Stimulated activated CD8-positive, alpha-beta memory T cell treated with anti-CD3 and anti-CD28 coated beads, Interleukin-15, amount 100 ng/mL, for 1 hour (primary cell): ENCODE data around the gene ST8SIA2.
"Not testable (repeated sequence)": the region's sequence is repeated elsewhere in the genome, so short reads cannot be mapped to it uniquely, and the experiment has no call there.

ENCODE experiments used
- DNase-seq: peaks from one replicate; pipeline ENCODE4 v3.0.0-alpha.2; 2020; ENCODE audit warnings: low read depth

The ST8SIA2 gene

DNA sequence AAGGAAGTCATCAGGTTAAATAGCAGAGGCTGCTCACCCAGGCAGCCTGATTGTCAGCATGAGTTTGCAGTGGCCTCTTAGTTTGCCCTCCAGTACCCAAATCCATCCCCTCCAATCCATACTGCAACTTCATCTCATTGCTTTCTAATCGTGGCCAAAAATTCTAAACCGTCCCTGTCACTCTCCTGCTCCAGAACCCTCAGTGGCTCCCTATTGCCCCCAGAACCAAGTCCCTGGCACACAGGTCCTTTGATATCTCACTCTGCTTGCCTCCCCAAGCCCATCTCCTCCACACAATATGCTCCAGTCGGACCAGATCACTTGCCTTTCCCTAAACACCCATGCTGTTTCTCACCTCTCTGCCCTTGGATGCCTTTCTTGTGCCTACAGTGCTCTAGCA is 49.7 kb downstream of the ST8SIA2 start:
- no peak for DNase-seq

DNA sequence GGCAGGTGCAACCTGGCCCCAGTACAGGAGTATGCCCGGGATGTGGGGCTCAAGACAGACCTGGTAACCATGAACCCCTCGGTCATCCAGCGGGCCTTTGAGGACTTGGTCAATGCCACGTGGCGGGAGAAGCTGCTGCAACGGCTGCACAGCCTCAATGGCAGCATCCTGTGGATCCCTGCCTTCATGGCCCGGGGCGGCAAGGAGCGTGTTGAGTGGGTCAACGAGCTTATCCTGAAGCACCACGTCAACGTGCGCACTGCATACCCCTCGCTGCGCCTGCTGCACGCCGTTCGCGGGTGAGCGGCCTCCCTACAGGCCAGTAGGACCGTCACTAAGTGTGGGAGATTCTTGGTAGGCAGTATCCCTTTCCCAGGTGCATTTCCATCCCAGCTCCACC is 51.0 kb downstream of the ST8SIA2 start:
- DNase-seq: no peak

DNA sequence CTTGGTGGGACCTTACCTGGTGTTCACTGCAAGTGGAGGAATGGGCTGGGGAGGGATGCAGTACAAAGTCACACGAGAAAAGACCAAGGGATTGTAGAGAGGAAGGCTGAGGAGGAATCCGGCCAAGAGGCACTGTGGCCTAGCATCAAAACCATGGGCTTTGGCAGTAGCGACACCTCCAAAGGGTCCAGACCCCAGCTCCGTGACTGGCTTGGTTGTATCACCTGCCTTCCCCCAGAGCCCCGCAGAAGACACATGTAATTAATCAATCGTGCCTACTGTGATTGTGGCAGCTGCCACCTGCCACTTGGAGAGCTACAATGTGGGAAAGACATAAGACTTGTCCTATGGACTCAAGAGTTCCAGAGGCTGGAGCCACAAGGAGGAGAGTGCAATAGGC is 54.7 kb downstream of the ST8SIA2 start:
- DNase-seq: no peak

DNA sequence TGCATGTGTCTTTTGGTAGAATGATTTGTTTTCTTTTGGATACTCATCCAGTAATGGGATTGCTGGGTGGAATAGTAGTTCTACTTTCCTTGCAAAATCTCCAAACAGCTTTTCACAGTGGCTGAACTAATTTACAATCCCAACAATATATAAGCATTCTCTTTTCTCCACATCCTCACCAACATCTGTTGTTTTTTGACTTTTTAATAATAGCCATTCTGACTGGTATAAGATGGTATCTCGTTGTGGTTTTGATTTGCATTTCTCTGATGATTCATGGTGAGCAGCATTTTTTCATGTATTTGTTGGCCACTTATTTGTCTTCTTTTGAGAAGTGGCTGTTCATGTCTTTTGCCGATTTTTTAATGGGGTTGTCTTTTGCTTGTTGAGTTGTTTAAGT is 55.8 kb downstream of the ST8SIA2 start:
- no peak for DNase-seq

DNA sequence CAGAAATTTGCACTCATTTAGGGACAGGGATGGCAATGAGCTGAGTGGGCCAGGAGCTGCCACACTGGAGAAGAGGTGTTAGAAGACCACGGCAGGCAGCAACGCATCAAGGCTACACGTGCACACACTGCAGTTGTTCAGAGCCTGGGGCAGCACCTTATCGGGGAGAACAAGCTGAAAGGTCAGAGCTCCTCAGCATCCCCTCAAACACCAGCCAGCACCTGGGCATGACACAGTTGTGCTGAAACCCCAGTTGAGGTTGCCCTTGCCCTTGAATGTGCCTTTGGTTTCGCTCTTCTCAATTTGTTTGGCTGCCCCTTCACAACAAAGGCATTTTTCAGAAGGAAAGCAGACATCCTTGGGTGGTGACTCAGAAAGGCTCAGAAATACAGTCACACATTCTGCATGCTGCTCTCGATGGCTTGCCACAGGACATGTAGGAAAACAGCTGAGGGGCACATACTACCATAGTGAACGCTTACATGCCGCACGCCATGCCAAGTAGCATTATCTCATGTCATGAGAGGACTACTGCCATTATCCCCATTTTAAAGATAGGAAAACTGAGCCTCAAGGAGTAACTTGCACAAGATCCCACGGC is 57.6 kb downstream of the ST8SIA2 start:
- no peak for DNase-seq

DNA sequence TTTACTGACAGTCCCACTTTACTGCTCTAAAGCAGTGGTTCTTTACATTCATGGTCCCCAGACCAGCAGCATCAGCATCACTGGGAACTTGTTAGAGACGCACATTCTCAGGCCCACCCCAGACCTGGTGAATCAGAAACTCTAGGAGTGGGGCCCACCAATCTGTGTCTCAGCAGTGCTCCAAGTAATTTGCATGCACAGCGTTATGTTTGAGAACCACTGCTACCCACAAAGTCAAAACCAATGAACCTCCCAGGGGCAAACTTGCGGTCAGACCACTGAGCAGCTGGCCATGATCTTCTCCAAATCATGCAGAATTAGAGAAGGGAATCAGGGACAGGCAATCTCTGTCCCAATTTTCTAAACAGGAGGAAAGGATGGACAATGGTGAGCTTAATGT is 58.5 kb downstream of the ST8SIA2 start:
- DNase-seq: no peak

DNA sequence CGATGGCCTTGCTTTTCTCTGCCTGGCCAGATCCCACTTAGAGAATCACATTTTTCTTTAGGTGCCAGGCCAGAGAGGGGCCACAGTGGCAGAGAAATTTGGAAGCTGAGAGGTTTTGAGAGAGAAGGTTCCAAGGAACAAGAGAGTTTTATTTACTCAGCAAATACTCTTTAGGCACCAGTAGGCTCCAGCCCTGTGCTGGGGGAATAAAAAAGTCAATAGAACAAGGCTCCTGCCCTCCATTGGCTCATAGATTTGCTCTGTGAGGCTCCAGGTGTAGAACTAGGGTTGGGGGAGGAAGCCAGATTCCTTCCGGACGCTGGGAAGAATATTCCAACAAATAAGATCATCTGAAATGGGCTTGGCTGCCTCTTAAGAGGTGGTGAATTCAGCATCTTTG is 59.9 kb downstream of the ST8SIA2 start:
- DNase-seq: no peak

DNA sequence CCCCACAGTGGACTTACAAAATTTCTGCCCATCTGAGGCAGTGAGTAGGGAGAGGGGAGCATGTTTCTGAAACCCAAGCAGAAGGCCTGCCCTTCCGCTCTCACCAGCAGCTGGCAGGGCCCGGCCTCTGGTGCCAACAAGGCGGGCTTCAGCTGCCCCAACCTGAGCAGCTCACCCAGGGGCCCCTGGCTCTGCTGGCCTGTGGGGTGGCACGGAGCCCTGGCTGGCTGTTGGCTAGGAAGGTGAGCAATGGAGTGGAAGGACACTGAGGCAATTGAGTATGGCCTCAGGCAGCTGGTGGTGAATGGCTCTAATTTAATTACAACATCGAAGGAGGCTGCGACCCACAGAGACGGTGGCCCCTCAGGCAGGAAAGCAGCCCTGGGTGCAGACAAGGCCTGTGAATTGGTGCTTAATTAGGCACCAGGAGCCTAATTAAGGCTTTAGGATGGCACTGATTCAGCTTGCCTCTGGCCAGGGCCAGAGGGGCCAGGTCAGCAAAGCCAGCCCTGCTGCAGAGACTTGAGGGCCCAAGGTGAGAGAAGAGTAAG is 60.9 kb downstream of the ST8SIA2 start:
- no peak for DNase-seq

DNA sequence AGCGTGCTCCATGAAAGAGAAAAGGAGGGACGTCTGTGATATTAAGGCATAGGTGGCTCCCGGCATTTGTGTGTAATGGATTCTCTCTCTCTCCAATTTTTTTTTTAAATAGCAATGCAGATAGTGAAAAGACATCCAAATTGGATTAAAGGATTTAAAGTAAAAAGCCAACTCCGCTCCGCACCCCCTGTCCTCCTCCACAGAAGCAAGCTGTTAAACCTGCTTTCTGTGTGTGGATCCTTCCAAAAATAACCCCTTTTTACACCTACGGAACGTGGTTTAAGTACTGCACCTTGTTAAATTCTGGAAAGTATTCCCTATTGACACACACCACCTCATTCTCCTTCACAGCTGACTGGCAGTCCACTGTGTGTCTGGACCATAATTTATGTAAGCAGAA is 61.6 kb downstream of the ST8SIA2 start:
- DNase-seq: no peak

DNA sequence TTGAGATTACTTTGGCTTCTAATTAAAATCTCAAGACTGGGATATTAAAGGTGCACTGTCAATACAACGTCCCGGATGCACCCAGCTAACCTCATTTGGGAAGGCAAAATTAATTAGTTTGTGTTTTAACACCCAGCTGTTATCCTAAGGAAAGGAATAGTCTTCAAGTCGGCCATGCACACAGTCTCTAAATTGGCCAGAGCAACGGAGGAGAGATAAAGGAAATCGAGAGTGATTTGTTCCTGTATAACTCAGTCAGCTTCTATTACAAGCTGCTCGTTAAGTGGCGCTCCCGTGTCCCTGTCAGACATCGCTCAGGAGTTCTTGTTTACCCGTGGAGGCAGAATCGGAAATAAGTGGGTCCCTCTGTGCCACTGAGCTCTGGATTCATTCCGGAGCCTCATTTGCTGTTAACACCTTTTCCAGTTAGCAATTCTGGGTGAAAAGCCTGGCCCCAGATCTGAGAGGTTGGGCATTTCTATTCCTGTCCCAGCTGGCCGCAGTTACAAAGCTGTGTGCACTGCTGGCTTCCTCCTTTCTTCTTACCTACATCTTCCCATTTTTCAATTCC is 63.9 kb downstream of the ST8SIA2 start:
- DNase-seq: no peak

DNA sequence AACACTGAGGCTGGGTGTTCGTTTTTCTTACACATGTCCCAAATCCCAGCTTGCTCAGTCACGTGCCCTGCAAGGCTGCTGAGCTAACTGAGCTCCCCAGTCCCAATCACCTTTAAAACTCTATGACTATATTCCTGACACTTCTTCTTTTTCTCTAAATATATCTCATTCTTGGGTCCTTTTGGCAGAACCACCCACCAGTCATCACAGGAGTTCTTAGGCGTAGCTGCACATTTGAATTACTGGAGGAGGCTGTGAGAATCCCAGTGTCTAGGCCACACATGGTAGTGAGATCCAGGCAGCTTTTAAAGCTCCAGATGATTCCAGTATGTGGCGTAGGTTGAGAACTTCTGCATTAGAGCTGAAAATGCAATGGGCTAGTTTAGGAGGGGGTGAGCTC is 66.3 kb downstream of the ST8SIA2 start:
- no peak for DNase-seq

DNA sequence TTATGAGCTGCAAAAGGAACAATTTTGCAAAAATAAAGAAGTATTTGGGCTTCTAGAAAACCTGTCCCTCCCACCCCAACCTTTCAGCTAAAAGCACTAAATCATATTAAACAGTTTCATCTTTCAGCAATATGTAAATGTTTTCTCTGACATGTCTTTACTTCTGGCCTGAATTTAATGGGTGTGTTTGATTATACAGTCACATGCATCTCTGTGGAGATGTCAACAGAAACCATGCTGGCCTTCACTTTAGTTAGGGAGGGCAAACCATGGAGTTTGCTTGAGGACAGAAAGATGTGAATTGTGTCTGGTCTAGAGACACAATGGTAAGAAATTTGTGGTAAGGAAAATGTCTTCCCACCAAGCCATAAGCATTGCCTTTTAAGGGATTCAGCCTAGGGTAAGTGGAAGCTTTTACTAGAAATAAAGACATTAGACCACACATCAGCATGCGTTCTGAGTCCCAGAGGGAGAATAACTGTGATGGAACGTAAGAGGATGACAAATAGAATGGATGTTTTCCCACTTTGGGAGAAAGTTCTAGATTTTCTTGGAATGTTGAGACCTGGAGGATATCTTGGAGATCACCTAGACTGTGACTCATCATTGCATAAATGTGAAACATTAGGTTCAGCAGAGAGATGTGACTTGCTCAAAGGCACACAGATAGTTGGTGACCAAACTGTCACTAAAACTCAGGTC is 68.9 kb downstream of the ST8SIA2 start:
- DNase-seq: no peak

DNA sequence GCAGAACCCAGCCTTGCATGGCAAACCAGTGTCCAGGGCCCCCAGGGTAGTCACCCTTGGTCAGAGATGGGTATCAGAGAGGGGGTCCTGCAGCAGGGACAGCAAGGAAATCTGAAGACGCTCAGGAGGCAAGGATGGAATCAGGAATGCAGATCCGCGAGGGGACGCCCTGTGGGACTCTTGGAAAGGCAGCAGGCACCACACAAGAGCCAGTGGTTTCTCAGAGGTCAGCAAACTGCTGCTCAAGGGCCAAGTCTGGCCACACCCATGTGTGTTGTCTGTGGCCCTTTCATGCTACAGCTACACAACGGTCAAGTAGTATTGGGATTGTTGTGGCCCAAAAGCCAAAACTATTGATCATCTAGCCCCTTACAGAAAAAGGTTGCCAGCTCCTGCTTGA is 69.7 kb downstream of the ST8SIA2 start:
- no peak for DNase-seq

DNA sequence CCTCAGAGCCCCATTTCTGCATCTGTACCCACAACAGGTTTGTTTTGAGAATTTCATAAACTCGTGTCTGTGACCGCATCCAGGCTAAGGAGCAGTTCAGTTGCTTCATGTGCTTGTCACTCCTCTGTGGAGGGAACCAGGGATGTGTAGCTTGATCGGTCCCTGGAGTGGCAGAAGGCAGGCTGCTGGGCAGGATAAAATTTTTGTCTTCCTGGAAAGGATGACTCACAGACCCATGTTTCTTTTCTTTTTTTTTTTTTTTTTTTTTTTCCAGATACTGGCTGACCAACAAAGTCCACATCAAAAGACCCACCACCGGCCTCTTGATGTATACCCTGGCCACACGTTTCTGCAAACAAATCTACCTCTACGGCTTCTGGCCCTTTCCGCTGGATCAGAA is 70.1 kb downstream of the ST8SIA2 start:
- DNase-seq: no peak

DNA sequence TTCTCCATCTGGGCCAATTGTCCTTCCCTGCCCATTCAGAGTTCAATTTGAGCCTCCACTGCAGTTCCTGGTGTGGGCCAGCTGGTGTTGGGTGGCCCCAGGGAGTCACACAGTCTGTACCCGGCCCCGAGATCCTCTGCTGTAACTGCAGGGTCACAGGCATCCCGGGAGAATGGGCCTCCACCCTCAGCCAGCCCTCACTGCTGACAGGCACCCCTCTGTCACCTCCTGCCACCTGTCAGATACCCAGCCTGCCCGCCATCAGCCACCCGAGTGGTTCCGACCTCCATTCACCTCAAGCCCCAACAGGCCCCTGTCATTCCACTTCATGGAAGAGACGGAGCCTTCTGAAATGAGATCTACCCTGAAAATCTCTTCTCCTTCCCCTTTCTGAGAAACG is 73.2 kb downstream of the ST8SIA2 start:
- no peak for DNase-seq

DNA sequence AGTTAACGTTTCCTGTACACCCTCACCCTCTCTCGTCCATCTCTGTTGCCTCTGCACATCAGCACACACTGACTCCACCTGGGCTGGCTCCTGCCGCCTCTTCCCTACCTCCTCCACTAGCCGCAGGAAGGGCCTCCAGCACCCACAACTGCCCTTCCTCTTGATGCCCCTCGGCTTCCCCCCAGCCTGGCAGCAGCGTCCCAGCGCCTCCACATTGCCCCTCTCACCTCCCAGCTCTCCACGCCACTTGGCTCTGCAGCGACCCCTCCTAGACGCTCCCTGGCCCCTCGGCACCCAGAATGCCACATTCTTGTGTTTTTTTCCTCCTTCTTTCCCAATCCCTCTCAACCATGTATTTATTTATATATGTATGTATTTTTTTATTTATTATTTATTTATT is 73.6 kb downstream of the ST8SIA2 start:
- DNase-seq: no peak

DNA sequence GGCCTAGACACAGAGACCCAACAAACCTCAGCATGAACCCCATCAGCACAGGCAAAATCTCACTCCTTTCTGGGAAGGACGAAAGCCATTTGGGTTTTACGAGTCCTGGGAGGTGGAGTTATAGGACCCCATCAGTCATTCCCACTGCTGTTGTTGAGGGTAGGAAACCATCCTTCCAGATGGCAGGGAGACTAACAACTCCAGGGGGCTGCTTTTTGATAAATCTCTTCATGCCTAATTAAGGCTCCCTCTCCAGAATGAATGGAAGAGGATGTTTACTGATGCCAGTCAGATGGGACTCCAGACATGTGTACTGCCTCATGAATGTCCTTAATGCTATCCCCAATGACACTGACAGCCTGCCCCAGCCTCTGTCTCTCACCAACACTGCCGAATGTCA is 75.3 kb downstream of the ST8SIA2 start:
- DNase-seq: no peak

DNA sequence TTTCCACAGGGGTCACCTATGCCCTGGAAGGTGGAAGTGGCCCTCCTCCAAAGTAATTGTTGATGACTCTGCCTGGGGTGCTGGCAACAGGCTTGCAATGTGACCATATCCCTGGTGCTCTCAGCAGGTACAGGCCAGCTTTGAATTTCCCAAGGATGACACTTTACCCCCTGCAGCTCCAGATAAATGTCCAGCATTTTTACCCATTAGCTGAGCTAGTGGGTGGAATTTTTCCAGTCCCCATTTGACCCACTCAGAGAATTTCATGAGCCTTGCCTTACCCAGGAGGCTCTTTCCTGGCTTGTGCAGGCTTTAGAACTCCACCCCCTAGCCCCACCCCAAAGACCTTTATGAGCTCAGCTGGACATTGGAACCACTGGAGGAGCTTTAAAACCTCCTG is 77.6 kb downstream of the ST8SIA2 start:
- DNase-seq: no peak

DNA sequence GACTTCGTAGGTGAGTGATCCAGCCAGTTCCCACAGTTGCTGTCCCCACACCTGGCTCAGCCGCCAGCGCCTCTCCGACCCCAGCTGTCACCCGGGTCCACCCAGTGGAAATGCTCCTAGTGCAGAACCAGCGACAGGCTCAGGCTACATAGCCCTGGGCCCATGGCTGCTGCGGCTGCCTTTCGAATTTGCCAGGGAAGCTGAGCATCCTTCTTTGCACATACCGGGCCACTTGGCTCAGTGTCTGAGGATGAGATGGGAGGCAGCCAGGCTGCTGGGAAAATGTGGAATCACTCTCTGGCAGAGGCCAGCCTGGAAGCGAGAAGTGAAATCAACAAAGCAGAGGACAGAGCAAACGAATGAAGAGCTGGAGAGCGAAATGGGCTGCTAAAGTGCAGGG is 80.1 kb downstream of the ST8SIA2 start:
- no peak for DNase-seq

DNA sequence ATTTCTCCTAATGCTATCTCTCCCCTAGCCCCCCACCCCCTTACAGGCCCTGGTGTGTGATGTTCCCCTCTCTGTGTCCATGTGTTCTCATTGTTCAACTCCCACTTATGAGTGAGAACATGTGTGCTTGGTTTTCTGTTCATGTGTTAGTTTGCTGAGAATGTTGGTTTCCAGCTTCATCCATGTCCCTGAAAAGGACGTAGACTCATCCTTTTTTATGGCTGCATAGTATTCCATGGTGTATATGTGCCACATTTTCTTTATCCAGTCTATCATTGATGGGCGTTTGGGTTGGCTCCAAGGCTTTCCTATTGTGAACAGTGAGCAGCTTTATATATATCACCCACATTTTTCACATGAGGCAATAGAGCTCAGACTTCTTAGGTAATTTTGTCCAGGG is 86.0 kb downstream of the ST8SIA2 start:
- not testable (repeated sequence) for DNase-seq

DNA sequence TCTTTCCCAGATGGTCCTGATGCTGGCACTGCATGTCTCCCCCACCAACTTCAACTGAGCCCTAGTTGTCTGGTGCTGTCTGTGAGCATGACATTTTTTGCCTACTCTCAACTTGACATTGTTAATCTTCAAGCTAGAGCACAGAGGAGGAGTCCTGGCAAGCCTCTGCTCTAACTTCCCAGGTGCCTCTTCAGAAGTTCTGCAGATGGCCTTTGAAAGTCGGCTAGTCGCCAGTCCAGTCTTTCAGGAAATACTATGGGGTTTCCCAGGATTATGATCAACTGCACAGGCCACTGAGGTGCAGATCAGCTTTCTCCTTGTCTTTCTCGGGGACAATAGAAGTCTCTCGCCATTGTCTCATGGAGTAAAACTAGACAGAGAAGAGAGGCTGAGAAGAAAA is 86.7 kb downstream of the ST8SIA2 start:
- no peak for DNase-seq

DNA sequence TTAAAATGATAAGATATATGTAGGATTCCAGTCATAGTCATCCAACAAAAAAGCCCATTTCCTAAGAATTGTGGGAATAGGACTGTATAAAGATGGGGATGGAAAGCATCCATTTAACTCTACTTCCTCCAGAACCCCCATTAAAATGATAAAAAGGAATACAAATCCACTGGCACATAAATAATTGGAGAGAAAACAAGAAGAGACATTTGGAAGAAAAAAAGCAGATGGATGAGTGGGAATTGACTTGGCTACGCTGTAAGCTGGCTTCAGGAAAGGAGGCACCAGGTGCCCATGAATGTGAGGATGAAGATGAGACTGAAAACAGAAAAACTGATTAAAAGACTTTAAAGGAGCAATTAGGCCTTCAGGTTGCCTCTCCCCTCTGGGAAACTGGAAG is 91.8 kb downstream of the ST8SIA2 start:
- no peak for DNase-seq

DNA sequence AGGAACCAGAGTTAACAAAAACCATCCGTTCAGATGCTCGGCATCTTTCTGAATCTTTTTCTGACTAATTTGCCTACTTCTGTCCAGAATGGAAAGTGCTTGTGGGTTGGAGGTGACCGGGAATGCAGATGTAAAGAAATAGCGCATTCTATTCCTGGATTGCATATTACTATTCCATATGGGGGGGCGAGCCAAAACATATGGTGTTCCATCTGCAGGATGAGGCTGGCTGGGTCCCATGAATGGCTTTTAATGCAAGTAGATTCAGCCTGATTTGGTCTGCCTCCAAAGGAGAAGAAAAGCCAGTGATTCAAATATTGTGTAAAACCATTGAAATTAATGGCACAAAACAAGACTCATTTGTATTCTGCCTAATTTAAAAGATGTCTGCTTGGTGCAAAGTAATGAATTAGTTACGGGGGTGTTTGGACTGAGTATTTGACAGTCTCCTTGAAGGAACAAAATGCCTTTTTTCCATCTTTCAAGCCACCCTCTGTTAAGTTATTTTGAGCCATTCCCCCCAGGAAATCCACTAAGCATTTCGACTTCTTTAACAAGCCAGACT is 99.0 kb downstream of the ST8SIA2 start:
- DNase-seq: no peak
